ENCODE data around the gene MROH8. TPM values are rescaled to one million over a fixed set of nuclear protein-coding genes. Genes with fewer than 3 reads are reported as not detected.

Gene MROH8
- total RNA-seq, 1 experiment from 2014 or later: 0.50 TPM

GRCh38 chr20:37081717-37082289 is 97.5 kb downstream of the MROH8 start:
- no peaks in the 10 kb centered on the region for H3K27me3 Mint-ChIP-seq (ENCODE audit: low read depth)

GRCh38 chr20:37077009-37077408 is 102.3 kb downstream of the MROH8 start:
- Mint-ChIP-seq H3K27me3 (ENCODE audit: low read depth) (no peaks in the 10 kb centered on the region), H3K4me1 (no peaks in the 10 kb centered on the region), H3K27ac (no peak overlapping the region), H3K36me3 (peaks cover 12% of the 10 kb centered on the region), H3K9me3 (peaks cover 11% of the 10 kb centered on the region), H3K4me3 (no peak overlapping the region)
- CTCF ChIA-PET: interaction anchor here (0.7 kb wide), 1 partner anchor 31 kb away, joined by 3 read pairs; no protein-coding TSS in a partner anchor
- POLR2A ChIA-PET: no interaction called here
- ATAC-seq (no peak), DNase-seq (ENCODE audit: low spot score) (no peak)
- no peak for TF ChIP-seq FOXP1 (CRISPR knock-in tag; IDR thresholded peaks at IDR 0.05; ENCODE audit: borderline replicate concordance)
- TF ChIP-seq ESRRA (CRISPR knock-in tag; IDR thresholded peaks at IDR 0.05; ENCODE audit: borderline replicate concordance): no peak
- TF ChIP-seq NR1H2 (CRISPR knock-in tag; IDR thresholded peaks at IDR 0.05): no peak
- no peak for TF ChIP-seq SMAD3 (CRISPR knock-in tag; IDR thresholded peaks at IDR 0.05; ENCODE audit: borderline replicate concordance)
- no peak for TF ChIP-seq STAT6 (CRISPR knock-in tag; conservative IDR thresholded peaks at IDR 0.05; ENCODE audit: low read depth)
- no peak for TF ChIP-seq ATF1 (CRISPR knock-in tag; IDR thresholded peaks at IDR 0.05)
- no peak for TF ChIP-seq FOXJ3 (CRISPR knock-in tag; IDR thresholded peaks at IDR 0.05; ENCODE audit: borderline replicate concordance)
- TF ChIP-seq ELF4 (CRISPR knock-in tag; IDR thresholded peaks at IDR 0.05; ENCODE audit: low read depth): no peak
- TF ChIP-seq CREM (CRISPR knock-in tag; IDR thresholded peaks at IDR 0.05): no peak

More at GRCh38 chr20:37081717-37082289, 97.5 kb downstream of the MROH8 start:
- no peak overlapping the region for H3K4me3 Mint-ChIP-seq
- CTCF ChIA-PET: interaction anchor here (1.2 kb wide), 1 partner anchor 110 kb away, joined by 4 read pairs; no protein-coding TSS in a partner anchor
- peaks cover 11% of the 10 kb centered on the region for H3K36me3 Mint-ChIP-seq
- POLR2A ChIA-PET: no interaction called here
- no peaks in the 10 kb centered on the region for H3K4me1 Mint-ChIP-seq
- ATAC-seq: peak; percentile 47
- no peak for DNase-seq (ENCODE audit: low spot score)
- H3K9me3 Mint-ChIP-seq: no peaks in the 10 kb centered on the region
- peak overlapping the region; percentile 25; the same call in 1 of the 2 replicates for H3K27ac Mint-ChIP-seq
- TF ChIP-seq ZNF416 (CRISPR knock-in tag; IDR thresholded peaks at IDR 0.05): no peak
- no peak for TF ChIP-seq MAX (CRISPR knock-in tag; IDR thresholded peaks at IDR 0.05)
- no peak for TF ChIP-seq ZNF512 (CRISPR knock-in tag; IDR thresholded peaks at IDR 0.05; ENCODE audit: borderline replicate concordance)
- TF ChIP-seq E2F1 (CRISPR knock-in tag; IDR thresholded peaks at IDR 0.05): no peak
- no peak for TF ChIP-seq IRF2 (CRISPR knock-in tag; IDR thresholded peaks at IDR 0.05; ENCODE audit: borderline replicate concordance, low read depth)
- TF ChIP-seq MLX (CRISPR knock-in tag; IDR thresholded peaks at IDR 0.05): no peak
- TF ChIP-seq, protein P1, sequence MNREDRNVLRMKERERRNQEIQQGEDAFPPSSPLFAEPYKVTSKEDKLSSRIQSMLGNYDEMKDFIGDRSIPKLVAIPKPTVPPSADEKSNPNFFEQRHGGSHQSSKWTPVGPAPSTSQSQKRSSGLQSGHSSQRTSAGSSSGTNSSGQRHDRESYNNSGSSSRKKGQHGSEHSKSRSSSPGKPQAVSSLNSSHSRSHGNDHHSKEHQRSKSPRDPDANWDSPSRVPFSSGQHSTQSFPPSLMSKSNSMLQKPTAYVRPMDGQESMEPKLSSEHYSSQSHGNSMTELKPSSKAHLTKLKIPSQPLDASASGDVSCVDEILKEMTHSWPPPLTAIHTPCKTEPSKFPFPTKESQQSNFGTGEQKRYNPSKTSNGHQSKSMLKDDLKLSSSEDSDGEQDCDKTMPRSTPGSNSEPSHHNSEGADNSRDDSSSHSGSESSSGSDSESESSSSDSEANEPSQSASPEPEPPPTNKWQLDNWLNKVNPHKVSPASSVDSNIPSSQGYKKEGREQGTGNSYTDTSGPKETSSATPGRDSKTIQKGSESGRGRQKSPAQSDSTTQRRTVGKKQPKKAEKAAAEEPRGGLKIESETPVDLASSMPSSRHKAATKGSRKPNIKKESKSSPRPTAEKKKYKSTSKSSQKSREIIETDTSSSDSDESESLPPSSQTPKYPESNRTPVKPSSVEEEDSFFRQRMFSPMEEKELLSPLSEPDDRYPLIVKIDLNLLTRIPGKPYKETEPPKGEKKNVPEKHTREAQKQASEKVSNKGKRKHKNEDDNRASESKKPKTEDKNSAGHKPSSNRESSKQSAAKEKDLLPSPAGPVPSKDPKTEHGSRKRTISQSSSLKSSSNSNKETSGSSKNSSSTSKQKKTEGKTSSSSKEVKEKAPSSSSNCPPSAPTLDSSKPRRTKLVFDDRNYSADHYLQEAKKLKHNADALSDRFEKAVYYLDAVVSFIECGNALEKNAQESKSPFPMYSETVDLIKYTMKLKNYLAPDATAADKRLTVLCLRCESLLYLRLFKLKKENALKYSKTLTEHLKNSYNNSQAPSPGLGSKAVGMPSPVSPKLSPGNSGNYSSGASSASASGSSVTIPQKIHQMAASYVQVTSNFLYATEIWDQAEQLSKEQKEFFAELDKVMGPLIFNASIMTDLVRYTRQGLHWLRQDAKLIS (CRISPR knock-in tag; IDR thresholded peaks at IDR 0.05; ENCODE audit: borderline replicate concordance): no peak
- no peak for TF ChIP-seq MYBL2 (CRISPR knock-in tag; IDR thresholded peaks at IDR 0.05)
- no peak for TF ChIP-seq TP53 (CRISPR knock-in tag; IDR thresholded peaks at IDR 0.05)
